ENCODE measurements around the gene PYY.
"Not testable (repeated sequence)": the region's sequence is repeated elsewhere in the genome, so short reads cannot be mapped to it uniquely, and the experiment has no call there.

The PYY gene

DNA sequence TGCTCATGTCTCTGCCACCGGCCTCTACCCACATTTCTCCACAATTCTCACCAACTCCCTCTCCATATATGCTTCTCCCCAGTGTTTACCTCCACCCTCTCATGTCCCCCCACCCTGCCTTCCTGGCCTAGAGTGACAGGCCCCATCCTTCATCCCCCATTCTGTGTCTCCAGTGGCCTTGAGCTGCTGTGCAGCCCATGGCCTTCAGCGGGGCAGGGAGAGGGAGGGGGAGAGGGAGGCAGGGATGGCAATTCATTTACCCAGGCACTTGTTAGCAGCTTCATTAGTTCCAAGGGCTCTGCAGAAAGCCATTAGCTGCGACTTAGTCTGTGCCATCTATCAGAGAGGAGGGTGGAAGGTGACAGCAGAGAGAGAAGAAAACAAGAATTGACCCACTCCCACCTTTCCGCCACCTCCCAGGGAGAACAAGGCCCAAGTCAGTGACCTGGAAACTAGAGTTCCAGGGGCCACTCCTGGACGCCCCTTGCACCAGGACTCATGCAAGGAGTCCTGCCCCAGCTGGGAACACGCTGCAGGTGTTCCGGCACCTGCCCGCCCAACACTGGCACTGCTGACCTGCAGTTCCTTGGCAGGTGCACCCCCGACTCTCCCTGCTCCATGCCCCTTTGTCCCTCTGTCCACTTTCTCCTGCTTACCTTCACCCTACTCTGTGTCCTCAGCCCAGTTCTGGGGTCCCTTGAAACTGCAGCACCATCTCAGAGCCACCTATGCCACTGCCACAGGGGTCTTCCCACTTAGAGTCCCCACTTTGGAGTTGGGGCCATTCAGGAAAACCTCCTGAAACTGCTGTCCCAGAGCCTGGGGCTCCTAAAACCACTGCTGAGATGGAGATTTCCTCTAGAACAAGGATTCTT is 23.5 kb upstream of the PYY start:
- DNase-seq: no peak

DNA sequence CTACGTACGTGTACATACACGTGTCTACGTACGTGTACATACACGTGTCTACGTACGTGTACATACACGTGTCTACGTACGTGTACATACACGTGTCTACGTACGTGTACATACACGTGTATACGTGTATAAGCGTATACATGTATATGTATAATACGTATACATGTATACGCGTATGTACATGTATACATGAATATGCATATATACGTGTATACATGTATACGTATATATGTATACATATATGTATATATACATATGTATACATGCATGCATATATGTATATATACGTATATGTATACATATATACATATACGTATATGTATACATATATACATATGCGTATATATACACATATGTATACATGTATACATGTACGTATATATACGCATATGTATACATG is 22.2 kb upstream of the PYY start:
- no peak for DNase-seq

DNA sequence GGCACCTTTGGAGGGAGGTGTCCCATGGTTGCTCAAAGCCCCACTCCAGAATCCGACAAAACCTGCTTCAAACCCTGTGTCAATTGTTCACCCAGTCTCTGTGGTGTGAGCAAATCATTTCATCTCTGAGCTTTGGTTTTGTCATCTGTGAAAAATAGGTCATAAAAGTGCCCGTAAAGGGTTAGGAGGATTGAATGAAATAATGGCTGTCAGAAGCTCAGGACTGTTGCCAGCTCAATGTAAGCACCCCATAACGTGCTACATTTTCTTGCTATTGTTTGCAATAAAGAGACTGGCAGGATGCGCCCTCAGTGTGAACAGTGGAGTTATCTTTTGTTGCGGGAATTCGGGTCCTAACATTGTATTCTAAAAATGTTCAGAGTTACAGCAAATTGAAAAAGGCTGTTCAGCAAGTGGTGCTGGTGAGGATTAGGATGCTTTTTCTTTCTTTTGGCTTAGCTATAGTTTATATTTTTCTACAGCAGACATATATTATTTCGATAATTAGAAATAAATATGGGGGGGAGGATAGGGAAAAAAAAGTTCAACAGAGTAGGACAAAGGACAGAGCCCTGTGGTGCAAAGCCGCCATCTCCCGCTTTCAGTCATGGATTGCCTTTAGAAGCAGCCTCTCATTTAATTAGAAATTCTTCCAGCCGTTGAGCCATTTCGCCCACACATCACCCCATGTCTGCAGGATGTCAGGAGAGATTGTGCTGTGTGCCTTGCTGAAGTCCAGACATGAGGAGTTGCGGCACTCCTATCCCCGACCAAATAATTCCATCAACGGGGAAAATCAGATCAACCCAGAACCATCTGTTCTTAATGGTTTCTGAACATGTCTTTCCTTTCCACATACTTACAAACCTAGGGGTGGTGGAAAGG is 20.9 kb upstream of the PYY start:
- DNase-seq: no peak

DNA sequence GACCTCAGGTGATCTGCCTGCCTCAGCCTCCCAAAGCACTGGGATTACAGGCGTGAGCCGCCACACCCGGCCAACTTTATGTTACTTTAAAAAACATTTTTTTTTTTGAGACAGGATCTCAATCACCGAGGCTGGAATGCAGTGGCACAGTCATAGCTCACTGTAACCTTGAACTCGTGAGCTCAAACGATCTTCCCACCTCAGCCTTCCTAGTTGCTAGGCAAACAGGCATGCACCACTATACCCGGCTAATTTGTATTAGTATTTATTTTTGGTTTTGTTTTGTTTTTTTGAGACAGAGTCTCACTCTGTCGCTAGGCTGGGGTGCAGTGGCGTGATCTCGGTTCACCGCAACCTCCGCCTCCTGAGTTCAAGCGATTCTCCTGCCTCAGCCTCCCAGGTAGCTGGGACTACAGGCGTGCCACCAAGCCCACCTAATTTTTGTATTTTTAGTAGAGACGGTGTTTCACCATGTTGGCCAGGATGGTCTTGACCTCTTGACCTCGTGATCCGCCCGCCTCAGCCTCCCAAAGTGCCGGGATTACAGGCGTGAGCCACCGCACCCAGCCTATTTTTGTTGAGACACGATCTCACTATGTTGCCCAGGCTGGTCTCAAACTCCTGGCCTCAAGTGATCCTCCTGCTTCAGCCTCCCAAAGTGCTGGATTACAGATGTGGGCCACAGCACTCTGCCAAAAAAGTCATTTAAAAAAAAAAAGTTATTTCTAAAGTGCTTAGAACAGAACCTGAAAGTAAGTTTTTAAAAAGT is 18.9 kb upstream of the PYY start:
- not testable (repeated sequence) for DNase-seq

DNA sequence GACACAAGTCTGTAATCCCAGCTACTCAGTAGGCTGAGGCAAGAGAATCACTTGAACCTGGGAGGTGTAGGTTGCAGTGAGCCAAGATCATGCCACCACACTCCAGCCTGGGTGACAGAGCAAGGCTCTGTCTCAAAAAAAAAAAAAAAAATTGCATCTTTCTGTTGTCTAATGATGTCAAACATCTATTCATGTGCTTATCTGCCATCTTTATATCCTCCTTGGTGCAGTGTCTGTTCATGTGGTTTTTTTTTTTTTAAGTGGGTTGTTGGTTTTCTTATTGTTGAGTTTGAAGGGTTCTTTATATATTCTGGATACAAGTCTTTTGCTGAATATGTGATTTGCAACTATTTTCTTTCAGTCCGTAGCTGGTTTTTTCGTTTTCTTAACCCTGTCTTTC is 17.7 kb upstream of the PYY start:
- DNase-seq: not testable (repeated sequence)

DNA sequence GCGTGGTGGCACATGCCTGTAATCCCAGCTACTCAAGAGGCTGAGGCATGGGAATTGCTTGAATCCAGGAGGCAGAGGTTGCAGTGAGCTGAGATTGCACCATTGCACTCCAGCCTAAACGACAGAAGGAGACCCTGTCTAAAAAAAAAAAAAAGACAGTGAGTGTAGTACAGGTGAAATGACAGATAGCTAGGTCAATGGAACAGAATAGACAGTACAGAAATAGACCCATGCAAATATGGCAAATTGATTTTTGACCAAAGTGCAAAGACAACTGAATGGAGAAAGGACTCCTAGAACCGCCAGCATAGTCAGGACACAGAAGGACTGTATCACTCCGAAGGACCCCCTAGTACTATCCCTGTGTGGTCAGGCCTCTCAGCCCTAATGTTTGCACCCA is 16.6 kb upstream of the PYY start:
- no peak for DNase-seq

DNA sequence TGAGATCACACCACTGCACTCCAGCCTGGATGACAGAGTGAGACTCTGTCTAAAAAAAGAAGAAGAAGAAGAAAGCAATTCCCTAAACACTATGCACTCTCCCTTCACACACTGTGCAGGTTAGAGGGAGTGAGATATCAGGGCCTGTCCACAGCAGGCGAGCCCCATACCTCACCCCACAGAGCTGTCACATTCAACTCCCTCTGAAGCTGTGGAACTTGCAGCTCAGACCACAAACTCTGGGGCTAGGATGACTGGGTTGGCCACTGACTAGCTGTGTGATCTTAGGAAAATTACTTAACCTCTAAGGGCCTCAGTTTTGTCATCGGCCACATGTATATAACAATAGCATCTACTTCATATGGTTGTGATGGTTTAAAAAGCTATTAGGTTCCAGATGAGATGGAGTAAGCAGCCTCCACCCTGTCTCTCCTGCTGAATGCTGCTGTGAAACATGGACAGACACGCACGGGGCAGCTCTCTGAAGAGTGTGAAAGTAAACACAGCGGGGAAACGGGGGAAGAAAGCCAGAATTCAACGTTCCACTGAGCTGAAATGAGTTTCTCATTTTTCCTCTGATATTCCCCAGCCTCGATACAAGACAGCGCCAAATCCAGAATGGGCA is 13.6 kb upstream of the PYY start:
- DNase-seq: no peak

DNA sequence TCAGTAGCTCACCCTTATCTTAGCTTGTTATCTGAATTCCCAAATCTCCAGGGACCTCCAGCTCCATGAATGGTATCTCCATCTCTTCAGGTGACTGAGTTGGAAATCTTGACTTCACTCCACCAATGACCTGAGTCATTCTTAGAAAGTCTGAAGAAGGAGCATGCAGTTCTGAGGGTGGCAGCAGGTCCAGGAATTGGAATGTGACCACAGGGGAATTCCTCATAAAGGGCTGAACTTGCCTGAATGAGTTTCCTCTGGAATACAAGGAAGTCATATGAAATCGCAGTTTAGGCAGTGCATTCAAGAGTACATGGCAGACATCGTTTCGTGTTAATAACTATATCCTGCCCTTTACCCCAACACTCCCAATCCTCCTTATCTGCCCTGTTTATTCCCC is 12.5 kb upstream of the PYY start:
- no peak for DNase-seq

DNA sequence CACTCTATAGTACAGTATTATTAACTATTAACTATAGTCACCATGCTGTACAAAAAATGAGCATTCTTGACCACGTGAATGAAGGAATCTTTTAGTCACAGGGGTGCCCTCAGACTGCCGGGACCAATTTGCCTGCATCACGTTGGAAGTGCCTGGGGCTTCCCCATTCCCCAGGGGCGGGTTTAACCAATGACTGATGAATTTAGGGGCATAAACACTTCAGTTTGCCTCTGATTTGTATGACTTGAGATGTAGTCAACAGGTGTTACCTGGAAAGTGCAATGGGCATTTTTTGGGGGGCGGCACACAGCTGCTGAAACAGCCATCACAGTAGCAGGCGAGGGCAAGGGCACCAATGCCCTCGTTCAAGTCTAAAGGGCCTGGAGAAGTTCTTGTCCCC is 8.7 kb upstream of the PYY start:
- no peak for DNase-seq

DNA sequence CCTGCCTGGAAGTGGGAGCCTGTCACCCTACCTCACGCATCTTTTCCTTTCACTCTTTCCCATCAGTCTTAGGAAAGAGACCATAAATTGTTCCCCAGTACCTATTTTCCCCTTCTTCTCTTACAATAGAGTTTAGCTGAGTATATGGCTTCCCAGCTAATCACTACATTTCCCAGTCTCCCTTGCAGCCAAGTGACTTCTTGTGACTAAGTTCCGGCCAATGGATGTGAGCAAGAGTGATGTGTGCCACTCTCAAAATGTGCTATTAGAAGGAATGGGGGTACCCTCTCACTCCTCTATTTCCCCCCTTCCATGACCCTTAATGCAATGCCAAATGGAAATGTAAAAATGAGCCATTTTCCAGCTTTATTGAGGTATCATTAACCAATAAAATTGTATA is 8.2 kb upstream of the PYY start:
- DNase-seq: no peak

DNA sequence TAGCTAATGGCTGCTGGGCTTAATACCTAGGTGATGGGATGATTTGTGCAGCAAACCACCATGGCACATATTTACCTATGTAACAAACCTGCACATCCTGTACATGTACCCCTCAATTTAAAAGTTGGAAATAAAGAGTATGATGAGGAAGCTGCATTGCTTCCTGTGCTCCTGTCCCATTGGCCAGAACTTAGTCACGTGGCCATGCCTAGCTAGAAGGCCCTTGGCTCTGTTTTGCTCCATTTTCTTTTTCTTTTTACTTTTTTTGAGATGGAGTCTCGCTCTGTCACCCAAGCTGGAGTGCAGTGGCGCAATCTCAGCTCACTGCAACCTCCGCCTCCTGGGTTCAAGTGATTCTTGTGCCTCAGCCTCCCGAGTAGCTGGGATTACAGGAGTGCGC is 7.6 kb upstream of the PYY start:
- DNase-seq: not testable (repeated sequence)

DNA sequence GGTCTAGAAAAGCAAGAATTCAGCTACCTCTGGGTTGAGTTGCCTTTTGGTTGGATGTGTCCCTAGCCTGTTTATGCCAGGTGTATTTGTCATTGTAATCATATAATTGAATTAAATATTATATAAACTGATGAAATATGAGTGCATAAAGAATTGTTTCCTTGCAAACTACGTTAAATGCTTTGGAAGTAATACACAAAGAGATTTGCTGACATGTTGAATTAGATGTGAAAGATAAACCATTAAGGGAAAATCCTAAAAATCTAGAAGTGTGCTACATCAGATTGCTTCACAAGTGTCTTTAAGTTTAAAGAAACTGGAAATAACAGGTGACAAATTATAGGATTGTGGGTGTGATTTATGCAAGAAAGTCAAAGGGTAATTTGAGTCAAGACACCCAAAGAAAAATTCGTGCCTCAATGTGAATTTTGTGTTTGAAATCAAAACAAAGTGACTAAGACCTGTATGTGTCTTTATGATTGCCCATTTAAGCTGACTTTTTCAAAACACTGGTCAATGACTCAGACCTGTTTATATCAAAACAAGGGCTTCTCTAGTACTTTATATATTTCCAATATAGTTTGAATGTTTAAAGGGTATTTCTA is 5.1 kb upstream of the PYY start:
- DNase-seq: no peak

DNA sequence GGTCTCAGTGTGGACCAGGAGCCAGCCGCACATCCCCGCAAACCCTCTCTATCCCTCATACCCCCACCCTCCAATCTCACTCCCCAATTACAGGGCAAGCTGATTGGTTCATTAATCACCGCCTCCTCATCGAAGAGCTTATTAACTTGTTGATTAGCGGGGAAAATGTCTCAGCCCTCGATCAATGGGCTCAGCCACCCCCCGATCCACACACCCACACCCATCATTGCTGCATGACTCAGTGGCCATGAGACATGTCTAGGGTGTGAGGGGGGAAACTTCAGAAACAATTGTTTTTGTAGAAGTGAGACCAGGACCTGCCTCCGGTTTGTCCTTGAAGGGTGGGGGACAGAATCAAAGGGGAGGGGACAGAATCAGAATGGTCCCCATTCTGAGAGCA is 2.5 kb upstream of the PYY start:
- DNase-seq: no peak

DNA sequence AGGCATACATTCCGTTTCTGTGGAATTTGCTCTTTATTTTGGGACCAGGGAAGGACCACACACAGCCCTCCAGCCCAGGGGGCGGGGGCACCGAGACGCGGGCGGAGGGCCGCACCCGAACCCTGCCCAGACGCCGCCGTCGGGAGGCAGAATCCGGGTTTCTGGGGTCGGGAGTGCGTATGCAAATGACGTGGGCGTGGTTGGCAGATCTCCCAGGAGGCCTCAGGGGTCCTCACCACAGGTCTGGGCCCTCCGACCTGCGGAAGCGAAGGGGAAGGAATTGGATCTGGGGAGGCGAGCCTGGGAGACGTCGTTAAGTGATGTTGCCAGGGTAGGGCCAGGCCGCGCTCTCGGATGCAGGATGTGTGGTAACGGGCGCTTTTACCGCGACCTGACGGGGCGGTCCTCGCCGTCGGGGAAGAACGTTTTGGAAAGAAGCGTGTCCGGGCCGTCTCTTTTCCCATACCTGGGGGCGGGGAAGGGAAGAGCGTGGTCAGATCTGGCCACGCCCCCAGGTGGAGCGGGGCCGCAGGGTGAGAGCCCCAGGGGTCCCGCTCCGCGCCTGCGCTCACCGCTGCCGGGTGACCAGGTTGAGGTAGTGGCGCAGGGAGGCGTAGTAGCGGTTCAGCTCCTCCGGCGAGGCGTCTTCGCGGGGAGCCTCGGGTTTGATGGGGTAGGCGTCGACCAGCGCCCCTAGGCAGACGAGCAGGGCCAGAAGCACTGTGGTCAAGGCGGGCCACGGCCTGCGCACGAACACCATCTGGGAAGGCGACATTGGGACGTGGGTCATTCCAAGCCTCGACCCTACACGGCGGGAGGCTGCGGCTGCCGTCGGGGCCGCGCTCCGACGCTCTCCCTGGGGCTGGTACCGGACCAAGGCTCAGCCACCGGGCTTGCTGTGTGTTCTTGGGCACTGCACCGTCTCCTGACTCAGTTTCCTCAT is 745 bp downstream of the PYY start:
- DNase-seq: no peak

DNA sequence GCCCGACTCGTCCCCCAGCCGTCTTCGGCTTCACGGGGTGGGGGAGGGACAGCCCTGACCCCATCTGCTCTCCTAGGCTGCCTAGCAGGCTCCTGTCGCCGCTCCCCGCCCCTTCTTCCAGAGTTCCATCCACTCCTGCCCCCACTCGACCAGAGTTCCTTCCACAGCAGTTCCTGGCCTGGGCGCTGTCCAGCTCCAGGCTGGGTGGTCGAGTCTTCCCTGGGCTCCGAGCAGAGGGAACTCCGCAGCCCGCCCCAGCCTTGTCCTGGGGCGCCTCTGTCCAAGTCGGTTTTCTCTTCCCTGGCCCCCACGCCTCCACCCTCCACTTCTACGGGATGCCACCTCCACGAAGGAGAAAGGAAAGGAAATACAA is 1.4 kb downstream of the PYY start:
- no peak for DNase-seq

DNA sequence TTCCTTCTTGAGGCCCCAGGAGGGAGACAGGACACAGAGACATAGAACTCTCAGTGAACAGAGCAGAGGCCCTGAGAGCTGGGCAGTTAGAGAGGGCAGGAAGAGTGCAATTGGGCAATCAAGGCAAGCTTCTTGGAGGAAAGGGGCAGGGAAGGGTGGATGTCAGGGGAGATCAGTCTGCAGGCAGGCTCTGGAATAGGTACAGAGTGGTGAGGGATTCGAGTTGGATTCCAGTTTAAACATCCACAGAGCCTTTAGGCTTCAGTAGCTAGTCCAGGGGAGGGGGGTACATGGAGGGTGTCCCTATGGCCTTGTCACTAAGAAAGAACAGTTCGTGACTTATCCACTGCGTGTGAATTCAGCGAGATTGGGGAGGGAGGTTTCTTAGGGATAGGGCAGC is 2.0 kb downstream of the PYY start:
- no peak for DNase-seq

DNA sequence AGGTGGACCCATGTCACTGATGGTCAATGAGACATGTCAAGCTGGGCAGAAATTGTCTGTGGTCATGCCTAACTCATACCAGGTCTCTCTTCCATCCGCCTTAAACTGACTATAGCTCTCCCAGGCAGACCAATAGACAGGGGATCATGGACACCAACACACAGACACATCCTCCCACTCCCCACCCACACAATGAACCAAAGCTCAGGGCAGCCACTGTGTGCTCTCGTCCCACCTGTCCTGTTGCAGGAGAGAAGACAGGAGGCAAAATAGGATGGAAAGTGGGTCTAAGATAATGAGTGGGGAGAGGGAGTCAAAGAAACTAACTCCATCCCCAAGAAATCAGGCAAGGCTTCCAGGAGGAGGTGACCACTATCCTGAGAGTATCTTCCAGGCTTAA is 3.2 kb downstream of the PYY start:
- DNase-seq: no peak

DNA sequence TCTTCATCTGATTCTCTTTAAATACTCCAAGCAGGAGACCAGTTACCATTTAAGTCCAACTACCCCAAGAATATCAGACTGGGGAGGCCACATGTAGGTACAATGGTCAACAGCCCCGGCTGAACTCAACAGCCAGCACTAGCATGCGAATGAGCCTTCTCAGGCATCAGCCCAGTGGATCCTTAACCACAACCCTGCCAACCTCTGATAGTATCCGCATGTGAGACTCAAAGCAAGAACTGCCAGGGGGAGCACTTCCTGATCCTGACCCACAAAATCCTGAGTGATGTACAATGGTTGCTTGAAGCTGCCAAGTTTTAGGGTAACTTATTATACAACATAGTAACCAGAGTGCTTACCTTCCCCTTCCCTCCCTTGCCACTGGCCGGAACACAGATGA is 4.0 kb downstream of the PYY start:
- no peak for DNase-seq

DNA sequence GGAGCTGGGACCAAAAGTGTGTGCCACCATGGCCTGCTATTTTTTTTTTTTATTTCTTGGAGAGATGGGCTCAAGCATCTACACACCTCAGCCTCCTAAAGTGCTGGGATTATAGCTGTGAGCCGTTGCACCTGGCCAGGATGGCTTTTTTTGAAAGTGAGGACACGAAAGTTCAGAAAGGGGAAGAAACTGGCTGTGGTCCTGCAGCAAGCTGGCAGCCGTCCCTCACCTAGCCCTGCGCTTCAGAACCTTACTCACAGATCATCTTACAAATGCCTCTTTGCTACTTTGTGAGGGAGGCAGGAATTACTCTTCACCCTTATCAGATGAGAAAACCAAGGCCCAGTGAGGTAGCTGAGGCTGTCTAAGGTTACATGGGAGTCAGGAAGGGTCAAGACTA is 7.0 kb downstream of the PYY start:
- no peak for DNase-seq

DNA sequence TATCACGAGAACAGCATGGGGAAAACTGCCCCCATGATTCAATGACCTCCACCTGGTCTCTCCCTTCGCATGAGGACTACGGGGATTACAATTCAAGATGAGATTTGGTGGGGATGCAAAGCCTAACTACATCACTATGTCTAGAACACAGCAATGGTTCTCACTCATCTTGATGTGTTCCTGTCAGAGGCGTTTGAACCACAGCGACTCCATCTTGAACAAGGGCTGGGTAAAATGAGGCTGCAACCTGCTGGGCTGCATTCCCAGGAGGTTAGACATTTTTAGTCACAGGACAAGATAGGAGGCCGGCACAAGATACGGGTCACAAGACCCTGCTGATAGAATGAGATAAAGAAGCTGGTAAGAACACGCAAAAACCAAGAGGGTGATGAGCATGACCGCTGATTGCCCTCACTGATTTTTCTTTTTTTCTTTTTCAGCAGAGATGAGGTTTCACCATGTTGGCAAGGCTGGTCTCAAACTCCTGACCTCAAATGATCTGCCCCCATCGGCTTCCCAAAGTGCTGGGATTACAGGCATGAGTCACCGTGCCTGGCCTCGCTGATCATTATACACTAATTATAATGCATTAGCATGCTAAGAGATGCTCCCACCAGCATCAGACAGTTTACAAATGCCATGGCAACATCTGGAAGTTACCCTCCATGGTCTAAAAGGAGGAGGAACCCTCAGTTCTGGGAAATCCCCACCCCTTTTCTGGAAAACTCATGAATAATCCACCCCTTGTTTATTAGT is 8.5 kb downstream of the PYY start:
- no peak for DNase-seq

Data from activated CD4-positive, alpha-beta T cell treated with anti-CD3 and anti-CD28 coated beads for 4 hours (primary cell).